ENCODE results near the gene NBEA. TPM values are rescaled to one million over a fixed set of nuclear protein-coding genes. Genes with fewer than 3 reads are reported as not detected.

Gene NBEA
- total and polyA plus RNA-seq, 11 donors: 5.0 to 39.2 (median 23.2) TPM

DNA sequence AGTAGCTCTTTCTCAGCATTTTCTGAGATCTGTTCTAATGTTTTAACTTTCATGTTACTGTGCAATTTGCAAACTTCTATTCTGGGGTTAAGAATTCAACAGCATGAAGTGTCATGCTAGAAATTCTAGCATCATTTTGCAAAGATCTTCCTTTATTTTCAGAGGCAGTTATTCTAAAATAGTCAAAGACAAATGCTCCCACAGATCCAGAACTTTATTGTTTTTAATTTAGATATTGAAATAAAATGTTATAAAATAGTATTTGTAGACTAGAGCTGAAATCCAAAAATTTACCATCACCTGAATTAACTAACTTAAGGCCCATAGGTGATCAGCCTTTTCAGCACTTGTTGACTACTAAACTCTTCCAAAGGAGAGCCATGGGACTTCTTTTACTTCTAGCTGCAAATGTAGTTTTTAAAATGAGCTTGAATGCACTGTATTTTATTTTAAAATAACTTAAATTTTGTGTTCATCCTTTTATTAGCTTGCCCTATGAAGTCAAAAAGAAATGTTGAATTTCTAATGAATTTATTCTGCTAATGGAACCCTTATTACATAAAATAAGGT, 531.2 kb downstream of the NBEA start:
- peaks cover 0 to 63% (median 0%) of the 10 kb centered on the region in 9 donors for H3K27me3 ChIP-seq

DNA sequence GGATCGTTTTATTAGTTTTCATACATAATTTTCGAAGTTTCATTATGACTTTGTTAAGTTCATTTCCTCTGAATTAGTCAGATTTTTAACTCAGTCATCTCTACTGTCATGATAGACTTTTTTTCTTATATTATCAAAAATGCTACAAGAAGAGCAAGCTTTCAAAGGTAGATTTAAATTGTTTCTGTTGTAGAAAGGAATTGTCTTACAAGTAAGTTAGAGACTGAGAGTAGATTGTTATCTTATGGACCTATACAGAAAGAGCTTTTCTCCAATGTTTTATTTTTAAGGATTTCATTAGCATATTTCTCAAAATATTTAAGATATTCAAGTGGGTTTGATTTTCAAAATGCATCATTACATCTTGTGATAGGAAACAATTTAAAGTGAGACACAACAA, 531.7 kb downstream of the NBEA start:
- H3K4me3 ChIP-seq: peak overlapping the region in 7 of 12 donors; percentile 53 to 72 (median 61)
- 83 to 93% (median 92%) methylated on average over 2 of the region's 2 CpGs for WGBS, 4 donors

More for the DNA sequence above, 531.2 kb downstream of the NBEA start:
- H3K36me3 ChIP-seq: no peaks in the 10 kb centered on the region
- intact Hi-C loops (cut with DNase I): loop anchor here in 1 of 10 donors (5.0 to 10.0 kb wide), 2 partner anchors 249 to 312 kb away; no protein-coding TSS in a partner anchor
- H3K9me3 ChIP-seq: no peaks in the 10 kb centered on the region
- H3K4me1 ChIP-seq: peaks cover 0 to 20% (median 0%) of the 10 kb centered on the region in 12 donors
- TF ChIP-seq, protein P1, sequence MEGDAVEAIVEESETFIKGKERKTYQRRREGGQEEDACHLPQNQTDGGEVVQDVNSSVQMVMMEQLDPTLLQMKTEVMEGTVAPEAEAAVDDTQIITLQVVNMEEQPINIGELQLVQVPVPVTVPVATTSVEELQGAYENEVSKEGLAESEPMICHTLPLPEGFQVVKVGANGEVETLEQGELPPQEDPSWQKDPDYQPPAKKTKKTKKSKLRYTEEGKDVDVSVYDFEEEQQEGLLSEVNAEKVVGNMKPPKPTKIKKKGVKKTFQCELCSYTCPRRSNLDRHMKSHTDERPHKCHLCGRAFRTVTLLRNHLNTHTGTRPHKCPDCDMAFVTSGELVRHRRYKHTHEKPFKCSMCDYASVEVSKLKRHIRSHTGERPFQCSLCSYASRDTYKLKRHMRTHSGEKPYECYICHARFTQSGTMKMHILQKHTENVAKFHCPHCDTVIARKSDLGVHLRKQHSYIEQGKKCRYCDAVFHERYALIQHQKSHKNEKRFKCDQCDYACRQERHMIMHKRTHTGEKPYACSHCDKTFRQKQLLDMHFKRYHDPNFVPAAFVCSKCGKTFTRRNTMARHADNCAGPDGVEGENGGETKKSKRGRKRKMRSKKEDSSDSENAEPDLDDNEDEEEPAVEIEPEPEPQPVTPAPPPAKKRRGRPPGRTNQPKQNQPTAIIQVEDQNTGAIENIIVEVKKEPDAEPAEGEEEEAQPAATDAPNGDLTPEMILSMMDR (IDR thresholded peaks at IDR 0.05): no peak
- TF ChIP-seq POLR2A (IDR thresholded peaks at IDR 0.05): no peak
- no peak for DNase-seq
- H3K27ac ChIP-seq: no peak overlapping the region
- H3K4me3 ChIP-seq: peak overlapping the region in 7 of 12 donors; percentile 53 to 72 (median 61)
- no peak for ATAC-seq

DNA sequence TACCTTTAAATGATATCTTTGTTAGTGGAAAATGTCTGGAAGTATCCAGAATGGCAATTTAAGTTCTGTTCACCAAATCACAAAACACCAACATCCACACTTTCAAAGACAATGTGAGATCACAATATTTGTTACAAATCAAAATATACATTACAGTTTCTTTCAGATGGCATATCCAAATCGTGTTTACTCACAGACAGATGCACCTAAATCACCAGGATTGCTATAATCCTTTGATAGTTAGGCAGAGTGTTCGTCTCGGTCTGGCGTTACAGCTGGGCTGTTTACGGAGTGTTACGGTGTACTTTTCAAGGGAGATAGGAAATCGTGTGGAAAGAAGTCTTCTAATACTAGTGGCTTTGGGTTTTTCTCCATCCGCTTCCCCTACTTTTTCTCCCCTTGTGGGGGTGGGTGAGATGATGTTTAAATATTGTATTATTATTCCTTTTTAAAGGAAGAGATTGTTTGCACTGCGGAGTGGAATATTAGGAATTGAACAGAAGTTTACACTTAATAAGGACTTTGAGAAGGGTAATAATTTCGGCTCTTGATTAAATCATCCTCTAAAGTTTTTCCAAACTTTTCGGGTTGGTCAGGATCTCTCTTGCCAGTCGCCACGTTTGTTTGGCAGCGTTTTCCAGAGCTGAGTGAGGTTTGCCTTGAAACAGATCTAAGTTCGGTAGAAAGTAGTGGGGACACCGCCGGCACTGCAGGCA, 532.6 kb downstream of the NBEA start:
- intact Hi-C loops (cut with DNase I): loop anchor here in 1 of 10 donors (5.0 to 10.0 kb wide), 2 partner anchors 248 to 310 kb away; no protein-coding TSS in a partner anchor
- peak overlapping the region in 10 of 12 donors; percentile 10 to 70 (median 46) for H3K27ac ChIP-seq
- WGBS, 4 donors: 40 to 53% (median 46%) methylated on average over 17 of the region's 17 CpGs
- ATAC-seq (peak in 1 of 4 donors; percentile 12), DNase-seq (peak in 1 of 5 donors; percentile 27)
- H3K9me3 ChIP-seq: no peaks in the 10 kb centered on the region
- H3K4me3 ChIP-seq: peak overlapping the region; percentile 32 to 72 (median 56)
- TF ChIP-seq, protein P1 (IDR thresholded peaks at IDR 0.05): no peak
- no peak for TF ChIP-seq POLR2A (IDR thresholded peaks at IDR 0.05)
- H3K27me3 ChIP-seq: peaks cover 0 to 70% (median 0%) of the 10 kb centered on the region in 9 donors
- H3K36me3 ChIP-seq: no peaks in the 10 kb centered on the region
- peaks cover 0 to 20% (median 0%) of the 10 kb centered on the region in 12 donors for H3K4me1 ChIP-seq

More for the DNA sequence above, 531.7 kb downstream of the NBEA start:
- peaks cover 0 to 20% (median 0%) of the 10 kb centered on the region in 12 donors for H3K4me1 ChIP-seq
- no peak overlapping the region for H3K27ac ChIP-seq
- H3K36me3 ChIP-seq: no peaks in the 10 kb centered on the region
- TF ChIP-seq, protein P1 (IDR thresholded peaks at IDR 0.05): no peak
- no peak for TF ChIP-seq POLR2A (IDR thresholded peaks at IDR 0.05)
- peaks cover 0 to 68% (median 0%) of the 10 kb centered on the region in 9 donors for H3K27me3 ChIP-seq
- DNase-seq (no peak), ATAC-seq (no peak)
- intact Hi-C loops (cut with DNase I): loop anchor here in 1 of 10 donors (5.0 to 10.0 kb wide), 2 partner anchors 248 to 311 kb away; no protein-coding TSS in a partner anchor
- no peaks in the 10 kb centered on the region for H3K9me3 ChIP-seq

Measured in heart left ventricle (tissue), 16 donors.